IMR-90 (cell line): ENCODE results near the gene ACP4. TPM values are rescaled to one million over a fixed set of nuclear protein-coding genes. Genes with fewer than 3 reads are reported as not detected.

Source experiments
- ATAC-seq: fragments of 200-7000 bp; cut with Tn5 transposase; 2 replicates; pipeline ENCODE4 v1.9.1; 2020; ENCODE audit warnings: low read depth, mild to moderate bottlenecking, moderate library complexity
- Bru-seq: library from RNA; stranded (reverse); fragments of 400-500 nt; gene quantifications from one replicate; lab custom pipeline; 2021; lab: Mats Ljungman, UMichigan
- BruChase-seq, 2 experiments: library from RNA; stranded (reverse); fragments of 400-500 nt; gene quantifications; one replicate each; lab custom pipeline; 2021; lab: Mats Ljungman, UMichigan
- BruUV-seq: library from RNA; stranded (reverse); fragments of 400-500 nt; replicated peaks from 2 replicates; lab custom pipeline; 2021; lab: Mats Ljungman, UMichigan
- CTCF ChIA-PET: fragments of 300-600 bp; formaldehyde crosslinking; extraction: SDS; loops from one replicate; lab custom pipeline; 2021; ENCODE audit warnings: antibody characterized with exemption; lab: Yijun Ruan, JAX
- POLR2A ChIA-PET: fragments of 300-600 bp; sonication (Branson Sonifier 250); formaldehyde crosslinking; loops from one replicate; lab custom pipeline; 2022; ENCODE audit warnings: antibody characterized with exemption; ENCODE audit not compliant: unreplicated experiment; lab: Charles Lee
- DNase-seq: peaks from one replicate; pipeline ENCODE4 v3.0.0; 2013
- H2AFZ ChIP-seq: replicated peaks from 2 replicates; pipeline ENCODE3; 2013; ENCODE audit warnings: low read length, mild to moderate bottlenecking; ENCODE audit not compliant: poor library complexity
- H2AK5ac ChIP-seq: 2 replicates; pipeline ENCODE4 v1.6.1; 2013; ENCODE audit warnings: low read depth, low read length, inconsistent platforms
- H2AK9ac ChIP-seq: replicated peaks from 2 replicates; pipeline ENCODE3; 2013; ENCODE audit warnings: mild to moderate bottlenecking, low read depth, low read length, moderate library complexity; ENCODE audit not compliant: poor library complexity
- H2BK120ac ChIP-seq: 2 replicates; pipeline ENCODE4 v1.6.1; 2013; ENCODE audit warnings: low read depth, low read length, inconsistent platforms
- H2BK15ac ChIP-seq: 3 replicates; pipeline ENCODE4 v1.6.1; 2013; ENCODE audit warnings: low read depth, low read length, inconsistent platforms
- H2BK20ac ChIP-seq: 2 replicates; pipeline ENCODE4 v1.6.1; 2013; ENCODE audit warnings: low read depth, mild to moderate bottlenecking, inconsistent platforms, low read length, moderate library complexity
- H2BK5ac ChIP-seq: 2 replicates; pipeline ENCODE4 v1.6.1; 2013; ENCODE audit warnings: mild to moderate bottlenecking, low read depth, low read length, inconsistent platforms; ENCODE audit not compliant: poor library complexity, severe bottlenecking
- H3K14ac ChIP-seq: replicated peaks from 2 replicates; pipeline ENCODE4 v1.6.1; 2013; ENCODE audit warnings: low read depth, low read length, inconsistent platforms
- H3K18ac ChIP-seq: 2 replicates; pipeline ENCODE4 v1.6.1; 2013; ENCODE audit warnings: low read depth, low read length, control low read depth
- H3K23ac ChIP-seq: 2 replicates; pipeline ENCODE4 v1.6.1; 2013; ENCODE audit warnings: low read depth, low read length, inconsistent platforms
- H3K27ac ChIP-seq: 2 replicates; pipeline ENCODE4 v1.5.1; 2013; ENCODE audit warnings: mild to moderate bottlenecking, control low read depth, low read length; ENCODE audit not compliant: insufficient read depth
- H3K27me3 ChIP-seq: 2 replicates; pipeline ENCODE4 v1.6.1; 2013; ENCODE audit warnings: low read length; ENCODE audit not compliant: control insufficient read depth, insufficient read depth
- H3K36me3 ChIP-seq: 2 replicates; pipeline ENCODE4 v1.6.1; 2013; ENCODE audit warnings: low read length, mixed read lengths; ENCODE audit not compliant: control insufficient read depth, insufficient read depth
- H3K4ac ChIP-seq: 2 replicates; pipeline ENCODE4 v1.6.1; 2013; ENCODE audit warnings: low read depth, low read length, inconsistent platforms
- H3K4me1 ChIP-seq: 2 replicates; pipeline ENCODE4 v1.6.1; 2013; ENCODE audit warnings: low read length, mixed read lengths; ENCODE audit not compliant: control insufficient read depth, insufficient read depth
- H3K4me2 ChIP-seq: 2 replicates; pipeline ENCODE4 v1.6.1; 2013; ENCODE audit warnings: low read depth, mild to moderate bottlenecking, control low read depth, low read length, moderate library complexity
- H3K4me3 ChIP-seq: 2 replicates; pipeline ENCODE4 v1.5.1; 2013; ENCODE audit warnings: low read depth, mild to moderate bottlenecking, control low read depth, low read length, moderate library complexity; ENCODE audit not compliant: insufficient read depth
- H3K56ac ChIP-seq: 2 replicates; pipeline ENCODE4 v1.6.1; 2013; ENCODE audit warnings: low read length, inconsistent platforms; ENCODE audit not compliant: insufficient read depth; ENCODE audit errors: extremely low read depth
- H3K79me1 ChIP-seq, 2 experiments: 2 replicates each; pipeline ENCODE4 v1.6.1; 2013; ENCODE audit warnings: low read length in 2 of 2, inconsistent platforms in 1 of 2, low read depth in 1 of 2
- H3K9ac ChIP-seq: 2 replicates; pipeline ENCODE4 v1.6.1; 2013; ENCODE audit warnings: low read depth, low read length, control low read depth
- H3K9me1 ChIP-seq: 2 replicates; pipeline ENCODE4 v1.6.1; 2013; ENCODE audit warnings: low read length, inconsistent platforms; ENCODE audit not compliant: insufficient read depth
- H3K9me3 ChIP-seq: 2 replicates; pipeline ENCODE4 v1.6.1; 2013; ENCODE audit warnings: low read length; ENCODE audit not compliant: control insufficient read depth, insufficient read depth
- H4K20me1 ChIP-seq: 2 replicates; pipeline ENCODE4 v1.6.1; 2013; ENCODE audit warnings: low read length, inconsistent platforms; ENCODE audit not compliant: insufficient read depth
- H4K5ac ChIP-seq: 2 replicates; pipeline ENCODE4 v1.6.1; 2013; ENCODE audit warnings: mild to moderate bottlenecking, low read depth, low read length, control low read depth
- H4K8ac ChIP-seq, 2 experiments: 2 replicates each; pipeline ENCODE4 v1.6.1; 2013; ENCODE audit warnings: low read depth in 2 of 2, low read length in 2 of 2, control low read depth in 1 of 2, inconsistent platforms in 1 of 2
- H4K91ac ChIP-seq: 2 replicates; pipeline ENCODE4 v1.6.1; 2013; ENCODE audit warnings: low read depth, low read length, inconsistent platforms; ENCODE audit not compliant: insufficient read depth
- BHLHE40 ChIP-seq: fragments of 150-350 bp; IDR thresholded peaks from 2 replicates; pipeline ENCODE4 v1.6.1; 2016; ENCODE audit warnings: mild to moderate bottlenecking, low read depth, low read length
- CEBPB ChIP-seq: IDR thresholded peaks from 2 replicates; pipeline ENCODE4 v1.6.1; 2012; ENCODE audit warnings: low read depth, low read length, improper control_type of control experiment
- FOS ChIP-seq: fragments of 150-350 bp; IDR thresholded peaks from 2 replicates; pipeline ENCODE4 v1.6.1; 2016; ENCODE audit warnings: low read depth, low read length
- MAFK ChIP-seq: IDR thresholded peaks from 2 replicates; pipeline ENCODE4 v1.6.1; 2012; ENCODE audit warnings: low read depth, low read length, improper control_type of control experiment
- MAZ ChIP-seq: IDR thresholded peaks from 2 replicates; pipeline ENCODE4 v1.6.1; 2012; ENCODE audit warnings: low read depth, mild to moderate bottlenecking, low read length, improper control_type of control experiment, moderate library complexity, borderline replicate concordance
- MXI1 ChIP-seq: IDR thresholded peaks from 2 replicates; pipeline ENCODE4 v1.6.1; 2012; ENCODE audit warnings: low read depth, mild to moderate bottlenecking, low read length, moderate library complexity, borderline replicate concordance
- POLR2A ChIP-seq: IDR thresholded peaks from 2 replicates; pipeline ENCODE4 v1.6.1; 2012; ENCODE audit warnings: mild to moderate bottlenecking, low read depth, low read length
- RAD21 ChIP-seq: IDR thresholded peaks from 2 replicates; pipeline ENCODE4 v1.6.1; 2012; ENCODE audit warnings: low read length, improper control_type of control experiment
- RCOR1 ChIP-seq: IDR thresholded peaks from 2 replicates; pipeline ENCODE4 v1.6.1; 2012; ENCODE audit warnings: mild to moderate bottlenecking, low read length, improper control_type of control experiment; ENCODE audit not compliant: insufficient replicate concordance
- RFX5 ChIP-seq: IDR thresholded peaks from 2 replicates; pipeline ENCODE4 v1.8.0; 2012; ENCODE audit warnings: low read depth, mild to moderate bottlenecking, low read length, moderate library complexity
- SMC3 ChIP-seq: fragments of 150-350 bp; IDR thresholded peaks from 2 replicates; pipeline ENCODE4 v1.6.1; 2016; ENCODE audit warnings: low read depth, mild to moderate bottlenecking, antibody characterized with exemption, low read length, moderate library complexity
- WGBS, 2 experiments: methylation state at CpG; one replicate each; pipeline versions ENCODE4 v1.1.5 to v1.1.7; 2013; ENCODE audit warnings: missing lambda C conversion rate in 2 of 2; ENCODE audit not compliant: insufficient read length in 1 of 2; ENCODE audit errors: extremely low coverage in 2 of 2; 5-methylcytosine and 5-hydroxymethylcytosine counted together
- dilution Hi-C: fragments of 300-500 bp; cut with HindIII; formaldehyde crosslinking; loops from one replicate; pipeline ENCODE4 v1.14.3; 2018; ENCODE audit warnings: low sequenced_read_pairs; ENCODE audit not compliant: unreplicated experiment
- in situ Hi-C: fragments of 300-500 bp; cut with MboI; formaldehyde crosslinking; loops from 3 replicates; pipeline ENCODE4 v1.14.3; 2019; ENCODE audit warnings: low sequenced_read_pairs, inconsistent platforms, mixed read lengths
- intact Hi-C: fragments of 100-400 bp; cut with micrococcal nuclease; formaldehyde crosslinking; loops from 2 replicates; pipeline ENCODE4 v1.10.0; 2022
- long read RNA-seq: library from polyadenylated mRNA; unstranded; transcript quantifications from one replicate; pipeline ENCODE4 v2.0.0, GENCODE V29; 2021; ENCODE audit not compliant: unreplicated experiment
- polyA plus RNA-seq, 3 experiments: library from polyadenylated mRNA; depleted of rRNA; stranded (reverse); fragments of >200 nt; gene quantifications; 2 replicates each; pipeline ENCODE4 v1.2.3, GENCODE V29; 2012; ENCODE audit warnings: low replicate concordance in 1 of 3
- total RNA-seq: library from RNA; depleted of rRNA; stranded (reverse); fragments of >200 nt; gene quantifications from 2 replicates; pipeline ENCODE4 v1.2.3, GENCODE V29; 2012; rRNA removed
- TF ChIP-seq, protein P1 (sequence below): fragments of 150-350 bp; IDR thresholded peaks from 2 replicates; pipeline ENCODE4 v1.6.1; 2016; ENCODE audit warnings: low read depth, mild to moderate bottlenecking, low read length, moderate library complexity, borderline replicate concordance
- TF ChIP-seq, protein P2 (sequence below): conservative IDR thresholded peaks from 2 replicates; pipeline ENCODE4 v1.5.1; 2012; ENCODE audit warnings: mild to moderate bottlenecking, low read depth, low read length, improper control_type of control experiment
- TF ChIP-seq, protein P3 (sequence below): fragments of 150-350 bp; IDR thresholded peaks from 2 replicates; pipeline ENCODE4 v1.6.1; 2017; ENCODE audit warnings: mild to moderate bottlenecking, antibody characterized with exemption, low read length, low read depth

The ACP4 gene, protein sequence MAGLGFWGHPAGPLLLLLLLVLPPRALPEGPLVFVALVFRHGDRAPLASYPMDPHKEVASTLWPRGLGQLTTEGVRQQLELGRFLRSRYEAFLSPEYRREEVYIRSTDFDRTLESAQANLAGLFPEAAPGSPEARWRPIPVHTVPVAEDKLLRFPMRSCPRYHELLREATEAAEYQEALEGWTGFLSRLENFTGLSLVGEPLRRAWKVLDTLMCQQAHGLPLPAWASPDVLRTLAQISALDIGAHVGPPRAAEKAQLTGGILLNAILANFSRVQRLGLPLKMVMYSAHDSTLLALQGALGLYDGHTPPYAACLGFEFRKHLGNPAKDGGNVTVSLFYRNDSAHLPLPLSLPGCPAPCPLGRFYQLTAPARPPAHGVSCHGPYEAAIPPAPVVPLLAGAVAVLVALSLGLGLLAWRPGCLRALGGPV
- total RNA-seq (not detected in 2 replicates), polyA plus RNA-seq (2012; rRNA removed) (not detected in 2 replicates), Bru-seq, nascent RNA (not detected), BruChase-seq, experiment 1, labeled RNA remaining after a 6-hour chase (not detected), BruChase-seq, experiment 2, labeled RNA remaining after a 2-hour chase (not detected)
- polyA plus RNA-seq (2012; cell fraction: cytosol; rRNA removed): not detected in 2 replicates
- polyA plus RNA-seq (2012; cell fraction: nucleus; rRNA removed; ENCODE audit: low replicate concordance): not detected in 2 replicates
- long read RNA-seq: 0 reads

DNA sequence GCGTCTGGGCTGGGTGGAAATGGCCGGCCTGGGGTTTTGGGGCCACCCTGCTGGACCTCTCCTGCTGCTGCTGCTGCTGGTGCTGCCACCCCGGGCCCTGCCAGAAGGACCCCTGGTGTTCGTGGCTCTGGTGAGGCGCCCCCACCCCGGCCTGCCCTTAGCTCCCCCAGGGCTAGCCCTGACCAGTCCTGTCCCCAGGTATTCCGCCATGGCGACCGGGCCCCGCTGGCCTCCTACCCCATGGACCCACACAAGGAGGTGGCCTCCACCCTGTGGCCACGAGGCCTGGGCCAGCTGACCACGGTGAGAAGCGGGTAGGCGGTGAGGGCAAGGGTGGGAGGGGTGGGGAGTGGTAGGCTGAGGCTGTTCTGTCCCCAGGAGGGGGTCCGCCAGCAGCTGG lies at the start of gene ACP4:
TSS of gene ACP4 (plus strand) at position 20 of the 400 bp plus-strand sequence. CDS start at position 20, 0 bp downstream.
- dilution Hi-C loops: no loop called here
- no peak within 1 kb of the TSS for H4K5ac ChIP-seq
- no peak within 1 kb of the TSS for H3K56ac ChIP-seq
- H3K27ac ChIP-seq: no peak within 1 kb of the TSS
- H2BK15ac ChIP-seq: no peak within 1 kb of the TSS
- DNase-seq: no peak
- ATAC-seq: no peak
- H2AK5ac ChIP-seq: no peak within 1 kb of the TSS
- peaks cover 3% of the 10 kb centered on the region for H3K9me1 ChIP-seq
- no peaks in the 10 kb centered on the region for H3K79me1 ChIP-seq
- no peak within 1 kb of the TSS for H2AK9ac ChIP-seq
- TF ChIP-seq RFX5: no peak
- no peak for TF ChIP-seq RAD21
- no peak for TF ChIP-seq MAFK
- TF ChIP-seq POLR2A: no peak
- TF ChIP-seq, protein P1, sequence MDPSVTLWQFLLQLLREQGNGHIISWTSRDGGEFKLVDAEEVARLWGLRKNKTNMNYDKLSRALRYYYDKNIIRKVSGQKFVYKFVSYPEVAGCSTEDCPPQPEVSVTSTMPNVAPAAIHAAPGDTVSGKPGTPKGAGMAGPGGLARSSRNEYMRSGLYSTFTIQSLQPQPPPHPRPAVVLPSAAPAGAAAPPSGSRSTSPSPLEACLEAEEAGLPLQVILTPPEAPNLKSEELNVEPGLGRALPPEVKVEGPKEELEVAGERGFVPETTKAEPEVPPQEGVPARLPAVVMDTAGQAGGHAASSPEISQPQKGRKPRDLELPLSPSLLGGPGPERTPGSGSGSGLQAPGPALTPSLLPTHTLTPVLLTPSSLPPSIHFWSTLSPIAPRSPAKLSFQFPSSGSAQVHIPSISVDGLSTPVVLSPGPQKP: no peak
- TF ChIP-seq, protein P2, sequence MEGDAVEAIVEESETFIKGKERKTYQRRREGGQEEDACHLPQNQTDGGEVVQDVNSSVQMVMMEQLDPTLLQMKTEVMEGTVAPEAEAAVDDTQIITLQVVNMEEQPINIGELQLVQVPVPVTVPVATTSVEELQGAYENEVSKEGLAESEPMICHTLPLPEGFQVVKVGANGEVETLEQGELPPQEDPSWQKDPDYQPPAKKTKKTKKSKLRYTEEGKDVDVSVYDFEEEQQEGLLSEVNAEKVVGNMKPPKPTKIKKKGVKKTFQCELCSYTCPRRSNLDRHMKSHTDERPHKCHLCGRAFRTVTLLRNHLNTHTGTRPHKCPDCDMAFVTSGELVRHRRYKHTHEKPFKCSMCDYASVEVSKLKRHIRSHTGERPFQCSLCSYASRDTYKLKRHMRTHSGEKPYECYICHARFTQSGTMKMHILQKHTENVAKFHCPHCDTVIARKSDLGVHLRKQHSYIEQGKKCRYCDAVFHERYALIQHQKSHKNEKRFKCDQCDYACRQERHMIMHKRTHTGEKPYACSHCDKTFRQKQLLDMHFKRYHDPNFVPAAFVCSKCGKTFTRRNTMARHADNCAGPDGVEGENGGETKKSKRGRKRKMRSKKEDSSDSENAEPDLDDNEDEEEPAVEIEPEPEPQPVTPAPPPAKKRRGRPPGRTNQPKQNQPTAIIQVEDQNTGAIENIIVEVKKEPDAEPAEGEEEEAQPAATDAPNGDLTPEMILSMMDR: no peak
- TF ChIP-seq BHLHE40: no peak
- no peak for TF ChIP-seq FOS
- TF ChIP-seq MXI1: no peak
- no peak for TF ChIP-seq SMC3
- TF ChIP-seq, protein P3, sequence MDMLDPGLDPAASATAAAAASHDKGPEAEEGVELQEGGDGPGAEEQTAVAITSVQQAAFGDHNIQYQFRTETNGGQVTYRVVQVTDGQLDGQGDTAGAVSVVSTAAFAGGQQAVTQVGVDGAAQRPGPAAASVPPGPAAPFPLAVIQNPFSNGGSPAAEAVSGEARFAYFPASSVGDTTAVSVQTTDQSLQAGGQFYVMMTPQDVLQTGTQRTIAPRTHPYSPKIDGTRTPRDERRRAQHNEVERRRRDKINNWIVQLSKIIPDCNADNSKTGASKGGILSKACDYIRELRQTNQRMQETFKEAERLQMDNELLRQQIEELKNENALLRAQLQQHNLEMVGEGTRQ: no peak
- TF ChIP-seq CEBPB: no peak
- TF ChIP-seq MAZ: no peak
- TF ChIP-seq RCOR1: no peak
- no peaks in the 10 kb centered on the region; the same call in 1 of the 2 replicates for H3K36me3 ChIP-seq
- no peak within 1 kb of the TSS for H3K4me2 ChIP-seq
- H3K9me3 ChIP-seq: no peaks in the 10 kb centered on the region
- no peak within 1 kb of the TSS for H3K18ac ChIP-seq
- H2AFZ ChIP-seq: peak within 1 kb of the TSS; percentile 35
- BruUV-seq: no TSS peak
- no peak within 1 kb of the TSS for H3K4me3 ChIP-seq
- H4K8ac ChIP-seq: no peak within 1 kb of the TSS
- intact Hi-C loops: no loop called here
- H3K4ac ChIP-seq: no peak within 1 kb of the TSS
- H2BK20ac ChIP-seq: no peak within 1 kb of the TSS
- H2BK5ac ChIP-seq: no peak within 1 kb of the TSS
- H3K9ac ChIP-seq: no peak within 1 kb of the TSS
- in situ Hi-C loops: no loop called here
- H3K14ac ChIP-seq: no peak within 1 kb of the TSS
- H4K91ac ChIP-seq: no peak within 1 kb of the TSS
- no peak within 1 kb of the TSS for H2BK120ac ChIP-seq
- peaks cover 16% of the 10 kb centered on the region for H4K20me1 ChIP-seq
- ChIA-PET POLR2A (no interaction called here), CTCF (no interaction called here)
- no peaks in the 10 kb centered on the region for H3K4me1 ChIP-seq
- 85% methylated on average over 4 of the region's 15 CpGs; no CpG with 5 or more reads in 1 of the 2 experiments for WGBS, 2 experiments
- H3K27me3 ChIP-seq: no peaks in the 10 kb centered on the region
- no peak within 1 kb of the TSS for H3K23ac ChIP-seq
